Endothelial cell (in vitro differentiated cells): ENCODE measurements around the gene GPR6. TPM values are rescaled to one million over a fixed set of nuclear protein-coding genes. Genes with fewer than 3 reads are reported as not detected.

Source experiments
- DNase-seq: peaks from one replicate; pipeline ENCODE4 v3.0.0; 2021; ENCODE audit warnings: low spot score
- H3K27ac Mint-ChIP-seq: one replicate; pipeline ENCODE4 v1.8.0; 2021; ENCODE audit warnings: mixed read lengths, inconsistent platforms; ENCODE audit not compliant: unreplicated experiment
- H3K27me3 Mint-ChIP-seq: one replicate; pipeline ENCODE4 v1.8.0; 2021; ENCODE audit warnings: mild to moderate bottlenecking, moderate library complexity, mixed read lengths, inconsistent platforms; ENCODE audit not compliant: unreplicated experiment
- H3K36me3 Mint-ChIP-seq: one replicate; pipeline ENCODE4 v1.8.0; 2021; ENCODE audit warnings: mild to moderate bottlenecking, low read depth, mixed read lengths, inconsistent platforms; ENCODE audit not compliant: unreplicated experiment
- H3K4me1 Mint-ChIP-seq: one replicate; pipeline ENCODE4 v1.8.0; 2021; ENCODE audit warnings: mild to moderate bottlenecking, mixed read lengths, inconsistent platforms; ENCODE audit not compliant: unreplicated experiment
- H3K4me3 Mint-ChIP-seq: one replicate; pipeline ENCODE4 v1.8.0; 2021; ENCODE audit warnings: mild to moderate bottlenecking, mixed read lengths, inconsistent platforms; ENCODE audit not compliant: unreplicated experiment
- H3K9me3 Mint-ChIP-seq: one replicate; pipeline ENCODE4 v1.8.0; 2021; ENCODE audit warnings: mixed read lengths, inconsistent platforms; ENCODE audit not compliant: unreplicated experiment
- total RNA-seq: library from RNA; stranded (reverse); fragmentation: NEBNext Ultra II Directional; extraction: Animal tissue kit (Norgen Biotek cat#: 25700); gene quantifications from one replicate; pipeline ENCODE4 v1.2.1, GENCODE V29; 2021; ENCODE audit not compliant: unreplicated experiment
- TF ChIP-seq, protein P1 (sequence below): fragments of 200-600 bp; sonication (generic); IDR thresholded peaks from one replicate; pipeline ENCODE4 v1.5.0; 2021; ENCODE audit warnings: antibody characterized with exemption; ENCODE audit not compliant: unreplicated experiment

The GPR6 gene
- total RNA-seq, 1 donor from 2014 or later = not detected

DNA sequence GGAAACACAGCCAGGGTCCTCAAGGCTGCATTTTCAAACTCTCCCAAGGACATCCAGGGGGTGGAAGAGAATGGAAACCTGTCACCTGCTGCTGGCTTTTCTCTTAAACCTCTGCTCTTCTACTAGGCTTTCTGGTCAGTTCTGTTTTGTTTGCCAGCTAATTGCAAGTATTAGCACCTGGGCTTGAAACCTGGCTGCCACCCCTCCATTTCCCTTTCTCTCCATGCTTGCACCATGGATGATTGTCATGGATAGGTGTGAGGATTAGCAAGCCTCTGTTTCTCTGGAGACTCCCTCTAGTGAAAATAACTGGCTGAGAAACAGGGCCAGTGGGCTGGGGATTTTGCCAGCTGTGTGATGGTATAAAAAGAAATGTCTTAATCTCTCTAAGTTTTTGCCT lies 33.0 kb upstream of the GPR6 start:
- H3K27ac Mint-ChIP-seq = no peak overlapping the region
- TF ChIP-seq, protein P1, sequence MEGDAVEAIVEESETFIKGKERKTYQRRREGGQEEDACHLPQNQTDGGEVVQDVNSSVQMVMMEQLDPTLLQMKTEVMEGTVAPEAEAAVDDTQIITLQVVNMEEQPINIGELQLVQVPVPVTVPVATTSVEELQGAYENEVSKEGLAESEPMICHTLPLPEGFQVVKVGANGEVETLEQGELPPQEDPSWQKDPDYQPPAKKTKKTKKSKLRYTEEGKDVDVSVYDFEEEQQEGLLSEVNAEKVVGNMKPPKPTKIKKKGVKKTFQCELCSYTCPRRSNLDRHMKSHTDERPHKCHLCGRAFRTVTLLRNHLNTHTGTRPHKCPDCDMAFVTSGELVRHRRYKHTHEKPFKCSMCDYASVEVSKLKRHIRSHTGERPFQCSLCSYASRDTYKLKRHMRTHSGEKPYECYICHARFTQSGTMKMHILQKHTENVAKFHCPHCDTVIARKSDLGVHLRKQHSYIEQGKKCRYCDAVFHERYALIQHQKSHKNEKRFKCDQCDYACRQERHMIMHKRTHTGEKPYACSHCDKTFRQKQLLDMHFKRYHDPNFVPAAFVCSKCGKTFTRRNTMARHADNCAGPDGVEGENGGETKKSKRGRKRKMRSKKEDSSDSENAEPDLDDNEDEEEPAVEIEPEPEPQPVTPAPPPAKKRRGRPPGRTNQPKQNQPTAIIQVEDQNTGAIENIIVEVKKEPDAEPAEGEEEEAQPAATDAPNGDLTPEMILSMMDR = no peak
- H3K4me1 Mint-ChIP-seq = no peaks in the 10 kb centered on the region
- no peak for DNase-seq
- no peak overlapping the region for H3K4me3 Mint-ChIP-seq
- no peaks in the 10 kb centered on the region for H3K36me3 Mint-ChIP-seq
- no peaks in the 10 kb centered on the region for H3K27me3 Mint-ChIP-seq
- no peaks in the 10 kb centered on the region for H3K9me3 Mint-ChIP-seq

DNA sequence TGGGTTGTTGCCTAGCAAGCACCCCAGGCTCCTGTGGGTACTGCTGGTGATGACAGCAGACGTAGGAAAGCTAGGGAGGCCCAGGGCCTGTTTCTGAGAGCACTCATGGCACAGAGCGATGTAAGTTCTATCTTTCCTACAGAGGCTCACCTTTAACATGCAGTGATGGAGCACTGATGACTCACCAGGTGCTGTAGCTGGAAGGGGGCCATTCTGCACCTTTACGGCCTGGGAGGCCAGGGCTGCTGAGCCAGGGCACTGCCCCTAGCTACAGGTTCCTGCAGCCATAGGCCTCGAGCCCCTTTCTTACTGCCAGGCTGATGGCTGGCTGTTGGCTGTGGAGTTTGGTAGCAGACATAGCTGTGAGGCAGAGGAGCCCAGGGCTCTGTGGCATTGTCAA lies 31.1 kb upstream of the GPR6 start:
- H3K27ac Mint-ChIP-seq = no peak overlapping the region
- no peak for DNase-seq
- peaks cover 4% of the 10 kb centered on the region for H3K27me3 Mint-ChIP-seq
- H3K9me3 Mint-ChIP-seq = no peaks in the 10 kb centered on the region
- H3K36me3 Mint-ChIP-seq = no peaks in the 10 kb centered on the region
- TF ChIP-seq, protein P1 = no peak
- H3K4me3 Mint-ChIP-seq = no peak overlapping the region
- no peaks in the 10 kb centered on the region for H3K4me1 Mint-ChIP-seq

DNA sequence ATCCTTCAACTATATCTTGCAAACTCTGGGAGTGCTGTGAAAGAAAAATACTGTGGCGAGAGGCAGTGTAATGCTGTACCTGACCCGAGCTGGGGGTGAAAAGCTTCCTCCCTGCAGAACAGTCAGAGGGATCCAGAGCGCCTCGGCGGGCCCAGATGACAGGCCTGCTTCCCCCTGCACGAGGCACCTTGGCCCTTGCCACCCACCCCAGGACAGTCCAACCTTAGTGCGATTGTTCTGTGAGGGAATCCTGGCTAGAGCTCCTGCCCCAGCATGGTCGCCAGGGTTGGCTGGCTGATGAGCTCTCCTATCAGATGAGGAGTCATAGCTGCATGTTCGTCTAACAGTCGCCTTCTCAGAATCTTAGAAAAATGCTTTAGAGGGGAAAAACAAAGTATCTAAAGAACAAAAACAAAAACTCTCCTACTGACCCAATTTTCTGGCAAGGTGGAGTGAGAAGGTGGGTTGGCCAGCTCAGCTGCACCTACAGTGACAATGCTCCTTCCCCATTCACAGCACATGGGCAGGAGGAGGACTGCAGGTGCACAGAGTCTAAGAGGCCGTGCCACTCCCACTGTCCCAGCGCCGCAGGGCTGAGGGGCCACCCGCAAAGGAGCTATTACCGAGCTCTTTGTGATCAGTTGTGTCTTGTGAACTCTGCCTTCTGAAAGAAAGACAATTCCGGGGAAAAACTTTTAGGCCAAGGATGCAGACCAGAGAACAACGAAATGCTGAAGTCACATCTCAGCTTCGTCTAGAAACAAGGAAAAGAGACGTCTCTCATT lies 28.6 kb upstream of the GPR6 start:
- no peak for DNase-seq
- Mint-ChIP-seq H3K4me3 (no peak overlapping the region), H3K36me3 (no peaks in the 10 kb centered on the region), H3K27me3 (peaks cover 4% of the 10 kb centered on the region), H3K4me1 (no peaks in the 10 kb centered on the region), H3K9me3 (no peaks in the 10 kb centered on the region), H3K27ac (no peak overlapping the region)
- TF ChIP-seq, protein P1 = no peak

DNA sequence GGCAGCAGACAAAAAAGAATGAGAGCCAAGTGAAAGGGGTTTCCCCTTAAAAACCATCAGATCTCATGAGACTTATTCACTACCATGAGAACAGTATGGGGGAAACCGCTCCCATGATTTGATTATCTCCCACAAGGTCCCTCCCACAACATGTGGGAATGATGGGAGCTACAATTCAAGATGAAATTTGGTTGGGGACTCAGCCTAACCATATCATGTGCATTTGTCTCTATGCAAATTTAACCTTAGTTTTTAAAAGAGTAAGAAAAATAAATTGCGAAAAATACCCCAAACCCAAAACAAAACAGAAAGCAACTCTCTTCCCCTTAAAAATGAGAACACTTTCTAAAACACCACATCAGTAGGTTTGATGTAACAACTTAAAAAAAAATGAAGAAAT lies 22.6 kb upstream of the GPR6 start:
- Mint-ChIP-seq H3K27me3 (peaks cover 4% of the 10 kb centered on the region), H3K27ac (no peak overlapping the region), H3K4me3 (no peak overlapping the region), H3K36me3 (no peaks in the 10 kb centered on the region), H3K9me3 (no peaks in the 10 kb centered on the region), H3K4me1 (no peaks in the 10 kb centered on the region)
- no peak for DNase-seq
- TF ChIP-seq, protein P1 = no peak

DNA sequence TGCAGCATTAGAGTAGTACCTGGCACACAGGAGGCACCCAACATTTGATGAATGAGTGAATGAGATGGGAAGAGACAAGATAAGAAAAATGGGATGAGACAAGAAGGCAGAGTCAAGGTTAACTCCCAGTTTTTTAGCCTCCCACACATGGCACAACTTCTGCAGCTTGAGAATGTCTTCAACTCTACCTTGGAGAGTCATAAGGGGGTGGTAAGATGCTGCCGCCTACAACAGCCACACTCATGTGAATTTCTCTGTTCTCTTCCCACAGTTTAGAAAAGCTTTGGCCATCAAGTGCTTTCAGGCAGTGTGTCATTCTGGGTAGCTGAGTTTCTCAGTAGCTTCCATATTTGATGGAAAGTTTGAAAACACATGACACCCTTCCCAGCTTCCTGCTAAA lies 19.5 kb upstream of the GPR6 start:
- TF ChIP-seq, protein P1 = no peak
- H3K9me3 Mint-ChIP-seq = no peaks in the 10 kb centered on the region
- no peaks in the 10 kb centered on the region for H3K36me3 Mint-ChIP-seq
- peaks cover 3% of the 10 kb centered on the region for H3K27me3 Mint-ChIP-seq
- H3K27ac Mint-ChIP-seq = no peak overlapping the region
- no peaks in the 10 kb centered on the region for H3K4me1 Mint-ChIP-seq
- H3K4me3 Mint-ChIP-seq = no peak overlapping the region
- no peak for DNase-seq
